HFFc6 (cell line): ENCODE results near the gene SMAD9. TPM values are rescaled to one million over a fixed set of nuclear protein-coding genes. Genes with fewer than 3 reads are reported as not detected.

Experiments
- DNase-seq: peaks from one replicate; pipeline ENCODE4 v3.0.0-alpha.2; 2018
- H3K27ac Mint-ChIP-seq: 2 replicates; pipeline ENCODE4 v1.8.0; 2020; ENCODE audit warnings: mild to moderate bottlenecking, mixed read lengths
- H3K27me3 Mint-ChIP-seq: 2 replicates; pipeline ENCODE4 v1.8.0; 2021; ENCODE audit warnings: mild to moderate bottlenecking, moderate library complexity, mixed read lengths; ENCODE audit not compliant: insufficient read depth
- H3K36me3 Mint-ChIP-seq: 2 replicates; pipeline ENCODE4 v1.8.0; 2021; ENCODE audit warnings: low read depth, mixed read lengths
- H3K4me1 Mint-ChIP-seq: 2 replicates; pipeline ENCODE4 v1.8.0; 2020; ENCODE audit warnings: low read depth, mixed read lengths
- H3K4me3 Mint-ChIP-seq: 2 replicates; pipeline ENCODE4 v1.8.0; 2020; ENCODE audit warnings: mild to moderate bottlenecking, moderate library complexity, mixed read lengths
- H3K9me3 Mint-ChIP-seq: 2 replicates; pipeline ENCODE4 v1.8.0; 2020; ENCODE audit warnings: mild to moderate bottlenecking, mixed read lengths
- CTCF ChIP-seq: fragments of 200-600 bp; sonication (generic); IDR thresholded peaks from 2 replicates; pipeline ENCODE4 v1.5.0; 2021; ENCODE audit warnings: antibody characterized with exemption, mild to moderate bottlenecking
- total RNA-seq, 6 experiments: library from RNA; stranded (reverse); fragmentation: NEBNext Ultra II Directional; extraction: Animal tissue kit (Norgen Biotek cat#: 25700); gene quantifications; 2 replicates in 1 of 6; 3 replicates in 5 of 6; pipeline ENCODE4 v1.2.3, GENCODE V29; 2021

The SMAD9 gene
- total RNA-seq, 6 experiments from 2014 or later = 10.7 to 22.5 (median 17.9) TPM

GRCh38 chr13:36912369-36912768 is 7.7 kb downstream of the SMAD9 start:
- Mint-ChIP-seq H3K27me3 (no peaks in the 10 kb centered on the region), H3K27ac (no peak overlapping the region), H3K4me1 (peaks cover 43% of the 10 kb centered on the region), H3K36me3 (peaks cover 5% of the 10 kb centered on the region), H3K9me3 (no peaks in the 10 kb centered on the region), H3K4me3 (no peak overlapping the region)
- TF ChIP-seq CTCF = no peak
- no peak for DNase-seq

- TF ChIP-seq CTCF = no peak
- no peak overlapping the region for H3K27ac Mint-ChIP-seq
- no peaks in the 10 kb centered on the region for H3K9me3 Mint-ChIP-seq
- no peak for DNase-seq
- H3K4me3 Mint-ChIP-seq = no peak overlapping the region
- no peaks in the 10 kb centered on the region for H3K27me3 Mint-ChIP-seq
- peaks cover 5% of the 10 kb centered on the region for H3K36me3 Mint-ChIP-seq
- peaks cover 30% of the 10 kb centered on the region; the same call in 1 of the 2 replicates for H3K4me1 Mint-ChIP-seq
Measured at GRCh38 chr13:36910545-36910944, 9.5 kb downstream of the SMAD9 start.

- no peaks in the 10 kb centered on the region for H3K36me3 Mint-ChIP-seq
- H3K27ac Mint-ChIP-seq = no peak overlapping the region
Measured at GRCh38 chr13:36907821-36908220, 12.2 kb downstream of the SMAD9 start.

GRCh38 chr13:36907266-36907665 is 12.8 kb downstream of the SMAD9 start:
- Mint-ChIP-seq H3K4me3 (no peak overlapping the region), H3K27ac (no peak overlapping the region), H3K27me3 (no peaks in the 10 kb centered on the region), H3K9me3 (no peaks in the 10 kb centered on the region), H3K4me1 (peaks cover 13% of the 10 kb centered on the region), H3K36me3 (no peaks in the 10 kb centered on the region)
- no peak for DNase-seq
- TF ChIP-seq CTCF = no peak

More at GRCh38 chr13:36907821-36908220, 12.2 kb downstream of the SMAD9 start:
- DNase-seq = no peak
- no peak for TF ChIP-seq CTCF
- no peak overlapping the region for H3K4me3 Mint-ChIP-seq
- no peaks in the 10 kb centered on the region for H3K9me3 Mint-ChIP-seq
- peaks cover 19% of the 10 kb centered on the region for H3K4me1 Mint-ChIP-seq
- no peaks in the 10 kb centered on the region for H3K27me3 Mint-ChIP-seq

GRCh38 chr13:36905944-36906343 is 14.1 kb downstream of the SMAD9 start:
- Mint-ChIP-seq H3K36me3 (no peaks in the 10 kb centered on the region), H3K9me3 (no peaks in the 10 kb centered on the region), H3K4me1 (peaks cover 17% of the 10 kb centered on the region), H3K4me3 (no peak overlapping the region), H3K27ac (no peak overlapping the region), H3K27me3 (no peaks in the 10 kb centered on the region)
- no peak for TF ChIP-seq CTCF
- DNase-seq = no peak
